GM12892 (cell line): ENCODE data around the gene TRIOBP.

Source experiments
- POLR2A ChIP-seq: IDR thresholded peaks from 2 replicates; pipeline ENCODE4 v1.6.1; 2011; ENCODE audit warnings: low read depth, low read length, control low read depth
- TAF1 ChIP-seq: IDR thresholded peaks from 2 replicates; pipeline ENCODE4 v1.6.1; 2011; ENCODE audit warnings: low read depth, mild to moderate bottlenecking, control low read depth, low read length, borderline replicate concordance

- TF ChIP-seq TAF1 (no peak), POLR2A (no peak)
These were observed 119.8 kb downstream of the TRIOBP start for GRCh38 chr22:37816543-37817180.
